SK-N-MC (cell line): Measurements from ENCODE around the gene KRABD2.
"Not testable (repeated sequence)": the region's sequence is repeated elsewhere in the genome, so short reads cannot be mapped to it uniquely, and the experiment has no call there.

Experiments
- DNase-seq: peaks from one replicate; pipeline ENCODE4 v3.0.0-alpha.2; 2011; ENCODE audit warnings: low read depth, low spot score
- H3K27ac ChIP-seq: fragments of 200-600 bp; sonication (generic); 2 replicates; pipeline ENCODE4 v1.5.1; 2016; ENCODE audit warnings: mixed run types
- H3K36me3 ChIP-seq: fragments of 200-600 bp; sonication (generic); 2 replicates; pipeline ENCODE4 v1.6.1; 2017; ENCODE audit warnings: antibody characterized with exemption, low read length, mixed read lengths; ENCODE audit not compliant: insufficient read depth
- H3K4me3 ChIP-seq: fragments of 200-600 bp; sonication (generic); 2 replicates; pipeline ENCODE4 v1.5.1; 2016
- H3K9ac ChIP-seq: fragments of 200-600 bp; sonication (generic); 2 replicates; pipeline ENCODE4 v1.8.0; 2017; ENCODE audit warnings: mixed run types, mixed read lengths; ENCODE audit not compliant: insufficient read length
- H3K9me3 ChIP-seq: fragments of 200-600 bp; sonication (generic); 2 replicates; pipeline ENCODE4 v1.6.1; 2017; ENCODE audit warnings: low read depth, mild to moderate bottlenecking, antibody characterized with exemption, low read length, moderate library complexity, mixed read lengths
- EZH2 ChIP-seq: fragments of 200-600 bp; sonication (generic); IDR thresholded peaks from one replicate; pipeline ENCODE4 v1.6.1; 2017; ENCODE audit warnings: antibody characterized with exemption
- FOXP2 ChIP-seq: optimal IDR thresholded peaks from 2 replicates; pipeline ENCODE3; 2011; ENCODE audit warnings: mild to moderate bottlenecking, moderate library complexity; ENCODE audit not compliant: insufficient read depth; ENCODE audit errors: extremely low read length, control extremely low read depth
- POLR2AphosphoS5 ChIP-seq: IDR thresholded peaks from 2 replicates; pipeline ENCODE4 v1.6.1; 2012; ENCODE audit warnings: mild to moderate bottlenecking, low read depth, low read length, borderline replicate concordance

Gene KRABD2

DNA sequence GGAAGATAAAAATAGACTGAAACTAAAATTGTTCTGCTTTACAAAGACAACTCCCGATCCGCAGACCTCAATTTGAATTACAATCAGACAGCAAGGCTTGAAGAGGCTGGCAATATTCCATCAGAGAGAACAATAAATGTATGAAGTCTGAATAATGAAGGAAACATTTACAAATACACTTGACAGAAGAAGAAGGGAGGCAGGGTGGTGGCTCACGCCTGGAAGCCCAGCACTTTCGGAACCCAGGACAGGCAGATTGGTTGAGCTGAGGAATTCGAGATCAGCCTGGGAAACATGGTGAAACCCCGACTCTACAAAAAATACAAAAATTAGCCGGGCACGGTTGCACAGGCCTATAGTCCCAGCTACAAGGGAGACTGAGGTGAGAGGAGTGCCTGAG, 22.3 kb downstream of the KRABD2 start:
- H3K4me3 ChIP-seq: no peak overlapping the region
- DNase-seq: no peak
- no peaks in the 10 kb centered on the region for H3K36me3 ChIP-seq
- TF ChIP-seq EZH2: no peak
- TF ChIP-seq POLR2AphosphoS5: no peak
- no peaks in the 10 kb centered on the region for H3K9me3 ChIP-seq
- no peak overlapping the region for H3K27ac ChIP-seq
- H3K9ac ChIP-seq: peak overlapping the region; percentile 26

DNA sequence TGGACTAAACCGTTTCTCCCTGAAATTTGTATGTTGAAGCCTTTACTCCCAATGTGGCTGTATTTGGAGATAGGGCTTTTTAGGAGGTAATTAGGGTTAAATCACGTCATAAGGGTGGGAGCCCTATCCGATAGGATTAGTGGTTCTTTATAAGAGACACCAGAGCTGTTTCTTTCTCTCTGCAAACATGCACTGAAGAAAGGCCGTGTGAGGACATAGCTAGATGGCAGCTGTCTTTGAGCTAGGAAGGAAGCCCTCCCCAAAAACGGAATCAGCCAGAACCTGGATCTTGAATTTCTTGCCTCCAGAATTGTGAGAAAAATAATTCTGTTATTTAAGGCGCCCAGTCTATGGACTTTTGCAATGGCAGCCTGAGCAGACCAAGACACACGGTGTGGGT, 22.8 kb downstream of the KRABD2 start:
- peak overlapping the region; percentile 26 for H3K9ac ChIP-seq
- TF ChIP-seq POLR2AphosphoS5: no peak
- no peaks in the 10 kb centered on the region for H3K9me3 ChIP-seq
- H3K27ac ChIP-seq: no peak overlapping the region
- no peak for DNase-seq
- no peaks in the 10 kb centered on the region for H3K36me3 ChIP-seq
- H3K4me3 ChIP-seq: no peak overlapping the region

- Histone ChIP-seq H3K4me3 (no peak overlapping the region), H3K27ac (no peak overlapping the region), H3K9ac (no peak overlapping the region), H3K36me3 (no peaks in the 10 kb centered on the region), H3K9me3 (no peaks in the 10 kb centered on the region)
- no peak for DNase-seq
- no peak for TF ChIP-seq FOXP2
- TF ChIP-seq POLR2AphosphoS5: no peak
- TF ChIP-seq EZH2: no peak
Observed at GRCh38 chr17:8350339-8350738, 26.2 kb downstream of the KRABD2 start.

GRCh38 chr17:8347001-8347400, 29.5 kb downstream of the KRABD2 start:
- not testable (repeated sequence) for H3K27ac ChIP-seq, H3K4me3 ChIP-seq, H3K9ac ChIP-seq, H3K9me3 ChIP-seq, DNase-seq, H3K36me3 ChIP-seq

DNA sequence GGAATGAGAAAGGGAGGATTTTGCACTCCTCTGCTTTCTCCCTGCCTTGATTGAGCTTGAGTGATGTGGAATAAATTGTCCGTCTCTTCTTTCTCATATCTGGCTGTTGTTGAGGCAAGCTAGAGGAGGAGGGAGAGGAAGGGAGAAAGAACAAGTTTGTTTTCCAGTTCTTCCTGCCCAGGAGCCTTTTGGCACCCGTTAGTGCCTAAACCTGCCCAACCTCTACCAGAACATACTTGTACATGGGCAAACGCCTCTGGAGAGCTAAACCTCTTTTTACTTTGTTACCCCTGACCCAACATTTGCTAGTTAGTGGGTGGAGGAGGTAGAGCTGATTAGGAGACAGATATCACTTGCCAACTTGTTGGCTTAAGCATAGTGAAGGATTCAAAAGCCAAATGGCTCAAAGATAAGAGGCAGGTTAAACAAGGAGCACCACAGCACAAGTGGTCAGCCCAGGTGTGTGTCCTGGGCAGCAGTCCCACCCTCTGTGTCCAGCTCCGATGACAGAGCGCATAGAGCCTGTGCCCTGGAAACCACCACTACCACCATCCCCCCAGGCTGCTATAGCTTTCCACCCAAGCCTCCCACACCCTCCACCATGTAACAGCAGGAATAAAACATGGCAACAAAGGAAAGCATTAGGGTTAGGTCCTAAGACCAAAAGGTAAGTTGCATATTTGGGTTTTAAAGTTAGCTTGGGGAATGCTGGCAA, 30.4 kb downstream of the KRABD2 start:
- H3K27ac ChIP-seq: no peak overlapping the region
- DNase-seq: no peak
- no peak overlapping the region for H3K9ac ChIP-seq
- no peak overlapping the region for H3K4me3 ChIP-seq
- TF ChIP-seq EZH2 (no peak), POLR2AphosphoS5 (no peak), FOXP2 (no peak)
- H3K36me3 ChIP-seq: no peaks in the 10 kb centered on the region
- no peaks in the 10 kb centered on the region for H3K9me3 ChIP-seq

DNA sequence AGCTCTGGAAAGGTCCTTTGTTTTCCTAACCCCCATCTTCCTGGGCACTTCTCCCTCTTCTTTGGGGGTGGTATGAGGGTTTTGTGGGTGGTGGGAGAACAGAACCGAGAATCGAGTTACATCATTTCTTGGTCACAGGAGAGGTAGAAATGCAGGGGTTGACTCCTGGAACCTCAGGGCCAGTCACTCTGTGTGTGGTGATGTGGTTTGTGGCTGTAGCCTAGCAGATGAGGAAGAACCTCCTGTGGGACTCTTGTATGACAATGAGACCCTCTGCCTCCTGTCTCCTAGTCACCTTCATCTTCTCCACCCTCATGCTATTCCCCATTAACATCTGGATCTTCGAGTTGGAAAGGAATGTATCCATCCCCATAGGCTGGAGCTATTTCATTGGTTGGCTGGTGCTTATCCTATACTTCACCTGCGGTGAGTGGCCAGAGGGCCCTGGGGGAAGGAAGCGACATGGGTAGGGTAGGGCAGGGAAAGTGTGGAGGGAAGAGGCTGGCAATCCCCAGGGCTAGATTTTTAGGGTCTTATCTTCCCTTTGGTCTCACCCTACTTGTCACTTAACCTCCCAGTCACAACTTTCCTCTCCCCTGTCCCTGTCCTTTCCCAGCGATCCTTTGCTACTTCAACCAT, 31.3 kb downstream of the KRABD2 start:
- Histone ChIP-seq H3K9me3 (no peaks in the 10 kb centered on the region), H3K27ac (no peak overlapping the region), H3K4me3 (no peak overlapping the region), H3K36me3 (no peaks in the 10 kb centered on the region), H3K9ac (no peak overlapping the region)
- DNase-seq: no peak
- TF ChIP-seq FOXP2 (no peak), EZH2 (no peak), POLR2AphosphoS5 (no peak)

GRCh38 chr17:8341456-8341855, 35.0 kb downstream of the KRABD2 start:
- no peak for TF ChIP-seq POLR2AphosphoS5
- no peak for TF ChIP-seq EZH2
- TF ChIP-seq FOXP2: no peak
- H3K27ac ChIP-seq: no peak overlapping the region
- no peak overlapping the region for H3K4me3 ChIP-seq
- H3K9ac ChIP-seq: no peak overlapping the region
- DNase-seq: no peak
- no peaks in the 10 kb centered on the region for H3K9me3 ChIP-seq
- H3K36me3 ChIP-seq: no peaks in the 10 kb centered on the region

- H3K36me3 ChIP-seq: no peaks in the 10 kb centered on the region
- no peak for TF ChIP-seq FOXP2
- H3K9me3 ChIP-seq: no peaks in the 10 kb centered on the region
- H3K4me3 ChIP-seq: no peak within 1 kb of the TSS
- DNase-seq: no peak
- no peak within 1 kb of the TSS for H3K27ac ChIP-seq
- H3K9ac ChIP-seq: no peak within 1 kb of the TSS
Observed at GRCh38 chr17:8339540-8339939, 37.0 kb downstream of the KRABD2 start, which contains the start of gene ODF4. Gene ODF4, plus strand, starts transcription at chr17:8339840. Its CDS starts 212 bp downstream, at chr17:8340052.

GRCh38 chr17:8338753-8339140, 37.8 kb downstream of the KRABD2 start:
- H3K36me3 ChIP-seq: no peaks in the 10 kb centered on the region
- no peak for DNase-seq

More at GRCh38 chr17:8338753-8339140, 37.8 kb downstream of the KRABD2 start:
- H3K9me3 ChIP-seq: no peaks in the 10 kb centered on the region
- no peak overlapping the region for H3K9ac ChIP-seq
- TF ChIP-seq FOXP2 (no peak), POLR2AphosphoS5 (no peak), EZH2 (no peak)
- no peak overlapping the region for H3K27ac ChIP-seq
- H3K4me3 ChIP-seq: no peak overlapping the region
